ES-I3 (cell line): ENCODE data around the gene GAGE10.
A peak's percentile ranks its signal among the peaks of the same experiment; 100 is the strongest.
"Not testable (repeated sequence)": the region's sequence is repeated elsewhere in the genome, so short reads cannot be mapped to it uniquely, and the experiment has no call there.

Source experiments
- H3K36me3 ChIP-seq: 2 replicates; pipeline ENCODE4 v1.6.1; 2013; ENCODE audit warnings: mild to moderate bottlenecking, low read length, control low read depth, moderate library complexity; ENCODE audit not compliant: insufficient read depth
- H3K4me1 ChIP-seq: 2 replicates; pipeline ENCODE4 v1.6.1; 2013; ENCODE audit warnings: mild to moderate bottlenecking, control low read depth, low read length; ENCODE audit not compliant: insufficient read depth
- H3K9ac ChIP-seq: 2 replicates; pipeline ENCODE4 v1.6.1; 2013; ENCODE audit warnings: low read depth, mild to moderate bottlenecking, low read length, moderate library complexity
- H3K9me3 ChIP-seq: 2 replicates; pipeline ENCODE4 v1.6.1; 2013; ENCODE audit warnings: mild to moderate bottlenecking, low read length, moderate library complexity; ENCODE audit not compliant: control insufficient read depth, insufficient read depth

The GAGE10 gene

GRCh38 chrX:49287665-49288064, 15.8 kb upstream of the GAGE10 start:
- no peaks in the 10 kb centered on the region; the same call in 1 of the 2 replicates for H3K4me1 ChIP-seq
- no peak overlapping the region for H3K9ac ChIP-seq
- H3K9me3 ChIP-seq: no peaks in the 10 kb centered on the region
- H3K36me3 ChIP-seq: no peaks in the 10 kb centered on the region

- Histone ChIP-seq H3K4me1 (no peaks in the 10 kb centered on the region), H3K9me3 (no peaks in the 10 kb centered on the region), H3K36me3 (no peaks in the 10 kb centered on the region)
Measured at GRCh38 chrX:49290215-49290614, 13.2 kb upstream of the GAGE10 start.

GRCh38 chrX:49291615-49292337, 11.7 kb upstream of the GAGE10 start:
- Histone ChIP-seq H3K4me1 (no peaks in the 10 kb centered on the region), H3K9ac (no peak overlapping the region), H3K9me3 (no peaks in the 10 kb centered on the region), H3K36me3 (no peaks in the 10 kb centered on the region)

More at GRCh38 chrX:49290215-49290614, 13.2 kb upstream of the GAGE10 start:
- H3K9ac ChIP-seq: no peak overlapping the region

GRCh38 chrX:49292400-49293362, 10.8 kb upstream of the GAGE10 start:
- H3K4me1 ChIP-seq: no peaks in the 10 kb centered on the region
- H3K36me3 ChIP-seq: no peaks in the 10 kb centered on the region
- H3K9me3 ChIP-seq: no peaks in the 10 kb centered on the region
- no peak overlapping the region for H3K9ac ChIP-seq

- H3K4me1 ChIP-seq, H3K36me3 ChIP-seq, H3K9me3 ChIP-seq, H3K9ac ChIP-seq: not testable (repeated sequence)
Measured at GRCh38 chrX:49299293-49299692, 4.2 kb upstream of the GAGE10 start.

GRCh38 chrX:49300703-49301102, 2.7 kb upstream of the GAGE10 start:
- no peaks in the 10 kb centered on the region for H3K4me1 ChIP-seq
- H3K9ac ChIP-seq: no peak overlapping the region
- no peaks in the 10 kb centered on the region for H3K9me3 ChIP-seq
- no peaks in the 10 kb centered on the region for H3K36me3 ChIP-seq

GRCh38 chrX:49307775-49308174, 4.3 kb downstream of the GAGE10 start:
- H3K9ac ChIP-seq, H3K36me3 ChIP-seq, H3K9me3 ChIP-seq: not testable (repeated sequence)
- H3K4me1 ChIP-seq: peaks cover 13% of the 10 kb centered on the region

GRCh38 chrX:49308604-49309269, 5.3 kb downstream of the GAGE10 start:
- peaks cover 13% of the 10 kb centered on the region for H3K4me1 ChIP-seq
- H3K9ac ChIP-seq: peak overlapping the region; percentile 33; the same call in 1 of the 2 replicates
- no peaks in the 10 kb centered on the region for H3K36me3 ChIP-seq
- no peaks in the 10 kb centered on the region for H3K9me3 ChIP-seq

GRCh38 chrX:49309401-49309981, 6.0 kb downstream of the GAGE10 start:
- H3K9ac ChIP-seq: peak overlapping the region; percentile 33; the same call in 1 of the 2 replicates

GRCh38 chrX:49310371-49310770, 6.9 kb downstream of the GAGE10 start:
- peaks cover 13% of the 10 kb centered on the region for H3K4me1 ChIP-seq
- no peaks in the 10 kb centered on the region for H3K36me3 ChIP-seq
- H3K9ac ChIP-seq: peak overlapping the region; percentile 33; the same call in 1 of the 2 replicates
- H3K9me3 ChIP-seq: no peaks in the 10 kb centered on the region

More at GRCh38 chrX:49309401-49309981, 6.0 kb downstream of the GAGE10 start:
- H3K9me3 ChIP-seq: no peaks in the 10 kb centered on the region
- no peaks in the 10 kb centered on the region for H3K36me3 ChIP-seq
- H3K4me1 ChIP-seq: peaks cover 13% of the 10 kb centered on the region

GRCh38 chrX:49312176-49312575, 8.7 kb downstream of the GAGE10 start:
- Histone ChIP-seq H3K4me1 (peaks cover 13% of the 10 kb centered on the region), H3K9ac (no peak overlapping the region), H3K9me3 (no peaks in the 10 kb centered on the region), H3K36me3 (no peaks in the 10 kb centered on the region)

- no peaks in the 10 kb centered on the region for H3K9me3 ChIP-seq
- peaks cover 3% of the 10 kb centered on the region; the same call in 1 of the 2 replicates for H3K4me1 ChIP-seq
- H3K36me3 ChIP-seq: no peaks in the 10 kb centered on the region
- H3K9ac ChIP-seq: no peak overlapping the region
Measured at GRCh38 chrX:49316085-49316484, 12.6 kb downstream of the GAGE10 start.

- not testable (repeated sequence) for H3K9ac ChIP-seq, H3K9me3 ChIP-seq, H3K36me3 ChIP-seq, H3K4me1 ChIP-seq
Measured at GRCh38 chrX:49321737-49322136, 18.3 kb downstream of the GAGE10 start, which contains the start of gene GAGE12J. Gene GAGE12J (plus strand): TSS chrX:49322037. CDS start chrX:49323194, 1,157 bp downstream.

GRCh38 chrX:49322266-49322665, 18.8 kb downstream of the GAGE10 start:
- H3K9me3 ChIP-seq, H3K4me1 ChIP-seq, H3K9ac ChIP-seq, H3K36me3 ChIP-seq: not testable (repeated sequence)
